Activated CD4-positive, alpha-beta T cell treated with anti-CD3 and anti-CD28 coated beads, Interleukin-2, amount 50 U/mL, for 1 hour (primary cell): ENCODE results near the gene AHR.
"Not testable (repeated sequence)": the region's sequence is repeated elsewhere in the genome, so short reads cannot be mapped to it uniquely, and the experiment has no call there.

Source experiments
- DNase-seq: peaks from one replicate; pipeline ENCODE4 v3.0.0-alpha.2; 2020

AHR gene

DNA sequence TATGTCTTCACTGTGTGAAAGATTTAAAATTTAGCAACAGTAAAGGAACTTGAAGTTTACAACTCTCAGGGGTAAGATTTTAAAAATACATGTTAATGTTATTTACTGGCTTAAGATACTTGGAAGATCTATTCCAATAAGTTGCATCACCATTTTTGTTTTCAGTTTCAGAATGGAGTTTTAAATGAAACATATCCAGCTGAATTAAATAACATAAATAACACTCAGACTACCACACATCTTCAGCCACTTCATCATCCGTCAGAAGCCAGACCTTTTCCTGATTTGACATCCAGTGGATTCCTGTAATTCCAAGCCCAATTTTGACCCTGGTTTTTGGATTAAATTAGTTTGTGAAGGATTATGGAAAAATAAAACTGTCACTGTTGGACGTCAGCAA is 44.3 kb downstream of the AHR start:
- DNase-seq = no peak

DNA sequence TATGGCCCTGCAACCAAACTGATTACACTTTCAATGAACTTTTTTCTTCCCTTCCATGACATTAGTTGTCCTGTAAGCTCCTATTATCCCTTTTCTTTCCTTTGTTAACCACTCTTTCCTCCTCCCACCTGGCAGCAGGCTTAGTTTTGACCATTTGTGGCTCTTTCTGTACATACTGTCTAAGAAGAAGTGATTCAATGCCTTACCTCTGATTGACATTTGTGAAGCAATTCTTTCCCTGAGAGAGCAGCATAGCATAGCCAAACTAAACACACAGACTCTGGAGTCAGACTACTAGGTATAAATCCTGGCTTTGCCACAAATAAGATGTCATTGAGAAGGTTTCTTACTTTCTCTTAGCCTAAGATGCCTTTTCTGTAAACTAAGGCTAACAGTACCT is 48.9 kb downstream of the AHR start:
- no peak for DNase-seq

GRCh38 chr7:17348932-17349331 is 50.5 kb downstream of the AHR start:
- not testable (repeated sequence) for DNase-seq

DNA sequence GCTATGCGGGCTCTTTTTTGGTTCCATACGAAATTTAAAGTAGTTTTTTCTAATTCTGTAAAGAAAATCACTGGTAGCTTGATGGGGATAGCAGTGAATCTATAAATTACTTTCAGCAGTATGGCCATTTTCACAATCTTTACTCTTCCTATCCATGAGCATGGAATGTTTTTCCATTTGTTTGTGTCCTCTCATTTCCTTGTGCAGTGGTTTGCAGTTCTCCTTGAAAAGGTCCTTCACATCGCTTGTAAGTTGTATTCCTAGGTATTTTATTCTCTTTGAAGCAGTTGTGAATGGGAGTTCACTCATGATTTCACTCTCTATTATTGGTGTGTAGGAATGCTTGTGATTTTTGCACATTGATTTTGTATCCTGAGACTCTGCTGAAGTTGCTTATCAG is 51.9 kb downstream of the AHR start:
- not testable (repeated sequence) for DNase-seq

- not testable (repeated sequence) for DNase-seq
These were observed 55.4 kb downstream of the AHR start for GRCh38 chr7:17353650-17354419.

GRCh38 chr7:17354473-17354872 is 56.0 kb downstream of the AHR start:
- no peak for DNase-seq

DNA sequence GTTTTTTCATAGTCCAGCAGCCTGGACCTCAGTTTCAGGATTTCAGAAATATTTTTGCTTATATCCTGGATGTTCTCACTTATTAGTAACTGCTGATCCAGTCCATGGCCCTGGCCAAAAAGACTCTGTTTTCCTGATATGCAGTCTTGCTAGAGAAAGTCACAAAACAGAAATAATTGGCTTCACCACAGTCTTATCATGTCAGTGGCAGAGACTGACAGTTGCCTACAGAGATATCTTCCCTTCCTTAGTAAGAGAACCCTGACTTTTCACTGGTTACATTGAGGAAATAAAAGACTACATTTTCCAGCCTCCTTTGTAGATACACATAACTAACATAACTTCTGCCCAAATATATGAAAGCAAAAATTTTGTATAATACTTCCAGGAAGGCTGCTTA is 56.6 kb downstream of the AHR start:
- DNase-seq = no peak

- DNase-seq = no peak
These were observed 59.5 kb downstream of the AHR start for GRCh38 chr7:17357952-17358351.

GRCh38 chr7:17359610-17360009 is 61.2 kb downstream of the AHR start:
- DNase-seq = no peak

GRCh38 chr7:17362439-17363105 is 64.1 kb downstream of the AHR start:
- DNase-seq = no peak

DNA sequence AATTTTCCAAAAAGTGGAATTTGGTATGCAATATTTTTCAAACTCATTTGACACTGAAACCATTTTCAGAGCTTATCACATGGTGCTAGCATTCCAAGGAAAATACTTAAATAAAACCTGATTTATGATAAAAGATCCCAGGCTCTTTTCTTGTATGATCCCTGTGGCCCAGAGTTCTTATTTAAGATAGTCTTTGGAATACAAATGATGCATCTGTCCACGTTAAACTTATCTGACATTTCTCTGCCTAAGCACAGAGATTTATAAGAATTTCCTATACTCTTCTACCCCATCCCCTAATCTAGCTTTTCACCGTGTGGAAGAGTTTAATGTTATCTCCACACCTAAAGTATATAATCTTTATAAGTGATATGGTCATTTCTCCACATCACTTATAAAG is 66.2 kb downstream of the AHR start:
- DNase-seq = no peak

- no peak for DNase-seq
These were observed 67.3 kb downstream of the AHR start for GRCh38 chr7:17365775-17366174.

- DNase-seq = no peak
These were observed 69.0 kb downstream of the AHR start for GRCh38 chr7:17367502-17367901.

- DNase-seq = no peak
These were observed 70.5 kb downstream of the AHR start for GRCh38 chr7:17368856-17369524.

DNA sequence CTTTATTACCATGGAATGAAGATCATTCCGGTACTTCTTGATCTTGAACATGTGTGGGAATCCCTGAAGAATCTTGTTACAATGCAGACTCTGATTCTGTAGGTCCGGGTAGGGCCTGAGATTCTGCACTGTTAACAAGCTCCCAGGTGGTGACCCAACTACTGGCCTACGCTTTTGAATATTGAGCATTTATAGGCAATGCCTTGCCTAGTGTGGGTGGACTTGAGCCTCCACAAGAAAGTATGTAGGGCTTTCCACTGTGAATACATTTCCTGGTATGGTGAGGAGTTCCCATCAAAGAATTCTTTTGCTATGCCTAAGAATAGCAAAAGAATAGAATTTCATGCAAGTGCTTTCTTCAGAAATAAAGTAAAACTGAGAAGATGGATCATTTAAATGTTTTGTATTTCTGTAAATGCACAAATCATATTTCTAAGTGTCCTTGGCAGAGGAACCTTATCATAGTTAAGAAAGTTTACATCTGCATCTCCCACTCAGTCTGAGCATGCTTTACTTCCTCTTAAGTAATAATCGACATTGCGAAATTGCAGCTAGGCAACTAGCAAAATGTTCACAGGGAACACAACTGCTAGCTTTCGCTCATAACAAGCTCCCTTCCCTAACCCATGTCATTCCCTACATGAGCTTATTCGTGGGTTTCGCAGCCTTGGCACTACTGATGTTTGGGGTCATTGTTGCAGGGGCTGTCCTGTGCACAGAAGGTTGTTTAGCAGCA is 71.4 kb downstream of the AHR start:
- no peak for DNase-seq

DNA sequence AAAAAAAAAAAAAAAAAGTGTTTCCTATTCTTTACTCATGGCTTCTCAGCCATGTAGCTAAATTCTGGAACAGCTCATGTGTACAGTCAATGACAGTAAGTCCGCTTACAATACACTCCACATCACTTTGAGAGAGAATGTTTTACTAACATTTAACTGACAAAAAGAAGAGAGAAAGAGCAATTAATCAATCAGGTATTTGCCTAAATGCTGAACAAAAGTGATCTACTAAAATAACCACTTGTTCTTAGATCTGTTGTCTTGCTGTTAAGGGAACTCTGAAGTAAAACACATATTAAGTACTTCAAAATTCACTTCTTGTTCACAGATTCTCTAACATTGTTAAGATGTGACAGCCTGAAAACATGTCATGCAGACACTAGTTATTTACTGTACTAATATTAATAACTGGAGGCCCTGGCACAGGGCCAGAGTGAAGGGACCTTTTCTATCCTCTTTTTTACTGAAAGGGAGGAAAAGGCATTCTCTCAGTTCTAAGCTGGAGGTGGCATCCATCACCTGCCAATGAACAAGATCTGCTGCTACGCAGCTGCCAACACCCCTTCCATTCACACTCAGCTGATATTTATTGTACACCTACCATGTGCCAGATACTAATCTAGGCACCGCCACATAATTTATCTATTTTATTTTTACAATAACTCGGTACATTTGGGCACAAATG is 72.6 kb downstream of the AHR start:
- DNase-seq = no peak

- no peak for DNase-seq
These were observed 73.4 kb downstream of the AHR start for GRCh38 chr7:17371671-17372524.

GRCh38 chr7:17374157-17374556 is 75.7 kb downstream of the AHR start:
- DNase-seq = no peak

GRCh38 chr7:17374654-17375053 is 76.2 kb downstream of the AHR start:
- DNase-seq = no peak

GRCh38 chr7:17376595-17376994 is 78.1 kb downstream of the AHR start:
- no peak for DNase-seq

DNA sequence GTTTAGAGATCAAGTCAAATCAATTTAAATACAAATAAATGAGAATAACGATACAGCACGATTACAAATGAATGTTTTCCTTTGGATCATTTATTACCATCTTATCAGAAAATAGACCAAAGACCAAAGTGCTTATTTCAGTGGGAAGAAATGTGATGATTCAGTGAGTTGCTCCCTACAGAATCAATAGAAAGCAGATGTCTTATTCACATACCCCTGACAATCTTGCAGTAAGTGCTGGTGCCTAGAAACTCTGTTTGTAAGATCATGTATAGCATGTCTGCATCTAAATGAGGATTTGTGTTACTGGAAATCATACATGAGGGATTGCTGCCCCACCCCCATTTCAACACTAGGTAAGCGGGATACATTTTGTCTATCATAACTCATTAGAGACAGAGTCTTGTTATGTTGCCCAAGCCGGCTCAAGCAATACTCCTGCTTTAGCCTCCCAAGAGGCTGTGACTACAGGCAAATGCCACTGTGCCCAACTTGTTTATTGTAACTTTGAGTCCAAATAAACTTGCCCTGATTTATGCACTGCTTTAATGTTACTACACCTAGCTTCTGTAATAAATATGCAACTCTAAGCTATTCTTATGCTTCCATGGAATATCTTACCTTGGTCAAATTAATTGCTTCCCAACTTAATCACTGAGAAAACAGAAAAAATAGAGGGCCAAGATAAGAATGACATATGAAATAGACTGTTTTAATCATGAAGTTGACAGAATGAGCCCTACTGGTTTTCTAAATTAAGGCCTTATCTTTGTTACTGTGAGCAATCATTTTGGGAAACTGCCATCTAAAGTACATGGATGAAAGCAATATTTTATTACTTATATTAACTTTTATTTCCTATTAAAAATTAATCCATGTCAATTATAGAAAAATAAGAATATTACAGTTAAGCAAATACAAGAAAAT is 82.5 kb downstream of the AHR start:
- DNase-seq = no peak
